ENCODE measurements around the gene MKS1. TPM values are rescaled to one million over a fixed set of nuclear protein-coding genes. Genes with fewer than 3 reads are reported as not detected.

The MKS1 gene
- total RNA-seq, 2 experiments from 2014 or later = 26.4 to 31.8 TPM

GRCh38 chr17:58246104-58246740, 27.2 kb upstream of the MKS1 start:
- POLR2A ChIA-PET = no interaction called here

GRCh38 chr17:58245428-58246103, 26.5 kb upstream of the MKS1 start:
- CTCF ChIA-PET = no interaction called here
- POLR2A ChIA-PET = no interaction called here

More at GRCh38 chr17:58246104-58246740, 27.2 kb upstream of the MKS1 start:
- CTCF ChIA-PET = no interaction called here

DNA sequence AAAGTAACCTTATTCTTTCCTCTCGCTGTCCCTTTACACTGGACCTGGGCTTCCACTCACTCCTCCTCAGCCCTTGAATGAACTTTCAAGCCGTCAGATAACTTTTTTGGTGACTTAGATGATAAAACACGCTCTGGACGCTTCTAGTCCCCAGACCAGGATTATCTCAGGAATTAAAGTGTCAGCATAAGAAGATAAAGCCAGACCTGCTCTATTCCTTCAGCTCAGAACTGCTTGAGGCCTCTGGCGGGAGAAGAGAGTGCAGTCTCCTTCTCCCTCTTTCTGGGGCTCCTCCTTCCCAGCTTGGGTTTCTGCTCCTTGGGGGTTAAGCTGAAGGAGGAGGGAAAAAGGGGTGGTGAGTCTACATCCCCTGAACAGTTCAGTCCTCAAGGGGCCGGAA, 25.9 kb upstream of the MKS1 start:
- ChIA-PET CTCF (no interaction called here), POLR2A (no interaction called here)

- ChIA-PET CTCF (no interaction called here), POLR2A (no interaction called here)
These were observed 23.2 kb upstream of the MKS1 start for GRCh38 chr17:58242171-58242784.

- ChIA-PET CTCF (no interaction called here), POLR2A (no interaction called here)
These were observed 20.9 kb upstream of the MKS1 start for GRCh38 chr17:58239987-58240386.

- POLR2A ChIA-PET = no interaction called here
- CTCF ChIA-PET = no interaction called here
These were observed 19.1 kb upstream of the MKS1 start, which contains the start of gene LPO for GRCh38 chr17:58238147-58238634. LPO (plus strand) TSS chr17:58238584; CDS start chr17:58242980, 4,396 bp downstream.

DNA sequence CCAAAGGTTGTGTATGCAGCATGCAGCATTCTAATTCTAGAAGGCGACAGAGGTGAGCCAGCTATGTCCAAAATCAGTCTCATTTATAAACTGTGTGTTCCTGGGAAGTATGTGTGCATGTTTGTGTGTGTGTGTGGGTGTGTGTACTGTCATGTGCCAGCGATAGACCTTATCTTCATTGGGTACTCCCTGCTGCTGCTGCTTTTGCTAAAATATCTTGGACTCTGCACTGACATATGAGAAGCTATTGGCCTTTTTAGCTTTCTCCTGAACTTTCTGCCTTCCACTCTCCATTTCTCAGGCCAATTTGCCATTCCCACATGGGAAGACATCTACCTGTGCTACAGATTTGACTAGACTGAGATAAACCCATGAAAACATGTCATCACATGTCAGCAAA, 17.3 kb upstream of the MKS1 start:
- CTCF ChIA-PET = interaction anchor here (1.2 kb wide), 1 partner anchor 13 kb away, joined by 3 read pairs; no protein-coding TSS in a partner anchor
- POLR2A ChIA-PET = interaction anchor here (0.6 kb wide), 1 partner anchor 17 kb away, joined by 3 read pairs; the partner anchor contains the start of gene MKS1

GRCh38 chr17:58235821-58236220, 16.8 kb upstream of the MKS1 start:
- CTCF ChIA-PET = no interaction called here

GRCh38 chr17:58234512-58234911, 15.5 kb upstream of the MKS1 start:
- POLR2A ChIA-PET = no interaction called here
- CTCF ChIA-PET = interaction anchor here (0.9 kb wide), 1 partner anchor 15 kb away, joined by 3 read pairs; no protein-coding TSS in a partner anchor

More at GRCh38 chr17:58235821-58236220, 16.8 kb upstream of the MKS1 start:
- POLR2A ChIA-PET = no interaction called here

DNA sequence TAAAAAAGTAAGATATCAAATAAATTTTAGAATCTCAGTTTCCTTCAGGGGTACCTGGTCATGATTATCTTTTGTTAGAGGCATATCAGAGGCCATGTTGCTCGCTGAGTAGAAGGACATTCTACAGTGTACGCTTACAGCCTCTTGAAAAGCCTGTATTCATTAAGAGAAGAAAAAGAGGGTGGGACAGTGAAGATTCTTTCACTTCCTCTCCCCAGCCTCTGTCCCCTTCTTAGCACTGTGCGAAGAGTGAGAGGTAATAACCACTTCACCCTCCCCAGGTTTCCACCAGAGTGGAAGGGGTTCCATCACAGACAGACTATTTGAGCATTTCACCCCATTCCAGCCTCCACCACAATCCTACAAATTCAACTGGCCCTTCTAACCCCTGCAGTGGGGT, 14.5 kb upstream of the MKS1 start:
- ChIA-PET POLR2A (no interaction called here), CTCF (interaction anchor here (2.3 kb wide), 1 partner anchor 16 kb away, joined by 6 read pairs; no protein-coding TSS in a partner anchor)

DNA sequence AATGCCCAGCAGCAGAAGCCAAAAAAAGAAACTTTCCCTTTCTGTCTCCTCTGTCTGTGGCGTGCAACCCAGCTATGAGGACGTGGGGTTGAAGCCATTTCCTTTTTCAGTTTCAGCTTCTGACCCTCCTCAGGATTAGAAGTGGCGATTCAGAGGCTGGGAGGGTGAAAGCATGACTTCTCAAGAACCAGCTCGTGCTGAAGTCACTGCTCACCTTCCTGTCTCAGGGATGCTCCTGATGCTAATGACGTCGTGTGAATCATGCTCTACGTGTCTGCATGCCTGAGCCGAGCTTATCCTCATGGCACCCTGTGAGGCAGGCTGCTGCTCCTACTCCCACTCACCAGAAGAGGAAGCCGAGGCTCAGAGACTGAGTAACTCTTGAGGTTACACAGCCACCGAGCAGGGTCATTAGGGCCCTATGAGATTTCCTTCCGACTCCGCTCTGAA, 13.7 kb upstream of the MKS1 start:
- CTCF ChIA-PET = interaction anchor here (2.3 kb wide), 1 partner anchor 17 kb away, joined by 6 read pairs; no protein-coding TSS in a partner anchor
- POLR2A ChIA-PET = no interaction called here

DNA sequence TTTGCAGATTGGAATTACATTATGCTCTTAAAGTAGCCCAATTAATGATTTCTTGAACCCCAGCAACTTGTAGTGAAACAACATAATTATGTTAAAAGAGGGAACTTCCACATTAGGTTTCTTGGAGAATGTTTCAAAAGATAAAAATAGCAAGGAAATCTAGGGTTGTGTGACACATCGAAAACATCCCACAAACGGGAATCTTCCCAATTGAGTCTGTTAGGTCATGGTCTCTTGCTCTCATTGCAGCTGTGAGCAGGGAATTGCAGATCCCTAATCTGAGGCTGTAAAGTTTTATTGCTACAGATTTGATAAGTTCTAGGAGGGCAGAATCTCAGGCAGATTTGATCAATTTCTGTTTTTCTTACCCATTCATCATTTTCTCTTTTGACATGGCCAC, 12.6 kb upstream of the MKS1 start:
- ChIA-PET CTCF (interaction anchor here (1.1 to 2.3 kb wide), 3 partner anchors 18 to 72 kb away, joined by 3 to 6 read pairs (median 3); no protein-coding TSS in a partner anchor), POLR2A (no interaction called here)

DNA sequence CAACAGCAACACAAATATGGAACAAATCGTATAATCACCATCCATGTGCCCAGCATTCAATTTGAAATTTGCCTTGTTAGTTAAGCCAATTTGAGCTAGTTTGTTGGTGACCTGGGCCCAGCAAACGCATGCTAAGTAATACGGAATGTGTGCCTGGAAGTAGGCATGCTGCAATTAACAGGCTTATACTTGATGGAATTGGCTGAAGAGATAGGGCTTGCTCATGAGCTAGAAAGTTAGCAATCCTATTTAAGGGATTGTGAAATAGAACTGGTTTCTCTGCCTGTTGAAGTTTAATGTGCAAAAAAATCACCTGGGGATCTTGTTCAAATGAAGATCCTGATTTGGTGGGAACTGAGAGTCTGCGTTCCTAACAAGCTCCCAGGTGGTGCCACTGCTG, 10.8 kb upstream of the MKS1 start:
- ChIA-PET POLR2A (interaction anchor here (0.7 kb wide), 1 partner anchor 380 kb away, joined by 3 read pairs; the partner anchor contains the start of gene MRPS23), CTCF (interaction anchor here (0.7 to 2.1 kb wide), 2 partner anchors 20 to 220 kb away, joined by 3 to 5 read pairs; no protein-coding TSS in a partner anchor)

GRCh38 chr17:58229384-58229783, 10.3 kb upstream of the MKS1 start:
- POLR2A ChIA-PET = interaction anchor here (0.7 kb wide), 1 partner anchor 379 kb away, joined by 3 read pairs; the partner anchor contains the start of gene MRPS23
- CTCF ChIA-PET = interaction anchor here (0.7 to 2.1 kb wide), 3 partner anchors 10 to 219 kb away, joined by 3 to 8 read pairs (median 5); partner anchors contain the start of gene MKS1

DNA sequence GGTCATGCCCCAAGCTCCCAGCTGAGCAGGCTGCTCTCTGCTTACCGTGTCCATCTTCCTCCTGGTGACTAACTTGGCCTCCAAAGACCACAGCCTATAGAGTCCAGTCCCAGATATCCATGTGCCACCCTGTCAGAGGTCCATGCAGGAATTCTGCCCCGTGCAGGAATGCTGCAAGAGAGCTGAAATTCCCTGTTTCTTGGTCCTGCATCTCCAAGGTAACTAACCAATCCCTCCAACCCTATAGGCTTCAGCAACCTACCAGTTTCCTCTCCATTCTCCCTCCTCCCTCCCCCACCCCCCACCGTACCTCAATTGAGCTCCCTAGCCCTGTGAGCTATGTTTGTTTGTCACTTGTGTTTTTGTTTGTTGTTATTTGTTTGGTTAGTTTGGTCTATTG, 9.6 kb upstream of the MKS1 start:
- CTCF ChIA-PET = interaction anchor here (1.8 to 2.1 kb wide), 2 partner anchors 9 to 21 kb away, joined by 5 to 8 read pairs; partner anchors contain the start of gene MKS1
- POLR2A ChIA-PET = no interaction called here

GRCh38 chr17:58227733-58228132, 8.7 kb upstream of the MKS1 start:
- POLR2A ChIA-PET = no interaction called here

GRCh38 chr17:58224315-58224714, 5.3 kb upstream of the MKS1 start:
- ChIA-PET CTCF (no interaction called here), POLR2A (no interaction called here)

More at GRCh38 chr17:58227733-58228132, 8.7 kb upstream of the MKS1 start:
- CTCF ChIA-PET = interaction anchor here (1.8 to 2.1 kb wide), 2 partner anchors 8 to 22 kb away, joined by 5 to 8 read pairs; partner anchors contain the start of gene MKS1

DNA sequence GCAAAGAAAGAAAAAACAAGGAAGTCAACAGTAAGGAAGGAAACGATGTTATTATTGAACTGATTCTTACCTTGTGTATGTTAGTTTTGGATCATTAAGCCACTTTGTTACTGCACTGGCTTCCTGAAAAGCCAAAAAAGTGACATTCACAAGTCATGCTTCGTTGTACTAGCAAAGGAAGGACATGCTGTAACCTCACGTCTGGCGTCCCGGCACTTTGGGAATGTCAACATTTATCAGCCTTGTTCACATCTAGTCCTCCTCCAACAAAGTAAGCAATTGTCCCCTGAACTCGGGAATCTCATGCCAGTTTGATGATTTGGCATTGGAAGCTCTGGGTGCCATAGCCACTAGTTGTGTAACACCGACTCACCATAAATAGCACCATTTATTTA, 731 bp upstream of the MKS1 start:
- ChIA-PET CTCF (interaction anchor here (0.9 to 2.2 kb wide), 5 partner anchors 9 to 96 kb away, joined by 3 to 8 read pairs (median 4); no protein-coding TSS in a partner anchor), POLR2A (interaction anchor here (0.6 to 0.7 kb wide), 2 partner anchors 17 to 62 kb away, joined by 3 to 4 read pairs; no protein-coding TSS in a partner anchor)

DNA sequence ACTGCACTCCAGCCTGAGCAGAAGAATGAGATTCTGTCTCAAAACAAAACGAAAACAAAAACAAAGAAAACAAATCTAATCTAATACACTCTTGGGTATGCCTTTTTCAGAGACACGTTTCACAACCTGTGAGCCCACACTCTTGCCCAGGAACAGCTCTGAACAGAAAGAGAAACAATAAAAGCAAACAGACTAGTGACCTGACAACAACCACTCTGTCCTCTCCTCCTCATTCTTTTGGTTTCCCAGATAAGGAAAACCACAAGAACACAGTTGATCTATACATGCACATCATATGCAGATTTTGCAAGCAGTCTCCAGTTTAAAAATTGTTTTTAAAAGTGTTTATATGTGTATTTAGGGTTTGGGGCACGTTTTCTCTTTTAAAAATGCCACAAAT, 1.3 kb downstream of the MKS1 start:
- ChIA-PET POLR2A (no interaction called here), CTCF (no interaction called here)

DNA sequence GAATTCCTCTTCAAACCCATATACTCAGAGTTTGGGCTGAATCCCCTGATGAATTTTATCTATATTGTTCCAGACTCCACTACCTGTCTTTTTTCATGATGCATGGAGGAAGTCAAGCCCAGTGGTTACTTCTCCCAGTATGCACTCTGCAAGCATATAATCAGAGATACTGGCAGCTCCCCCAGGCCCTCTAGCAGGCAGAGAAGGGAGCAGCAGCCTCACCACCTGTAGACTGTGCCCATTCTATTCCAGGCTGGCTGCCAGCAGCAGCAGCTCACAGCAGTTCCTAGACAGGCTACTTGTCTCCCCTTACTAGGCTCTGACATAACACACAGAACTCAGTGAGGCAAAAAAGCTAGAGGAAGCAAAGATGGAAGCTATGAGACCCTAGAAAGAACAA, 3.4 kb downstream of the MKS1 start:
- CTCF ChIA-PET = interaction anchor here (1.1 kb wide), 1 partner anchor 34 kb away, joined by 3 read pairs; no protein-coding TSS in a partner anchor
- POLR2A ChIA-PET = no interaction called here
